Sigmoid colon (tissue), 7 donors: ENCODE results near the gene PARD3. TPM values are rescaled to one million over a fixed set of nuclear protein-coding genes. Genes with fewer than 3 reads are reported as not detected.

Source experiments
- DNase-seq: peaks from one replicate; pipeline ENCODE4 v3.0.0-alpha.2; 2019
- H3K27ac ChIP-seq, 4 donors: fragments of 200-600 bp; sonication (generic); one replicate each; pipeline ENCODE4 v1.5.1; 2016 to 2019; ENCODE audit warnings: mild to moderate bottlenecking in 1 of 4
- H3K27me3 ChIP-seq, 3 donors: fragments of 200-600 bp; sonication (generic); one replicate each; pipeline ENCODE4 v1.5.1; 2019; ENCODE audit warnings: mild to moderate bottlenecking in 1 of 3
- H3K36me3 ChIP-seq, 4 donors: fragments of 200-600 bp; sonication (generic); one replicate each; pipeline ENCODE4 v1.5.1; 2016 to 2019
- H3K4me1 ChIP-seq, 4 donors: fragments of 200-600 bp; sonication (generic); one replicate each; pipeline ENCODE4 v1.5.1; 2017 to 2019
- H3K4me3 ChIP-seq, 4 donors: fragments of 200-600 bp; sonication (generic); one replicate each; pipeline ENCODE4 v1.5.1; 2017 to 2019; ENCODE audit warnings: mild to moderate bottlenecking in 2 of 4, moderate library complexity in 1 of 4
- H3K9me3 ChIP-seq, 4 donors: fragments of 200-600 bp in 3 of 4; sonication (generic) in 3 of 4; one replicate each; pipeline versions ENCODE4 v1.5.1 to v1.6.1; 2013 to 2019
- CTCF ChIP-seq, 4 experiments: fragments of 450-650 bp in 3 of 4; fragments of 200-600 bp in 1 of 4; IDR thresholded peaks; one replicate each; pipeline ENCODE4 v1.5.1; 2016 to 2019; ENCODE audit warnings: antibody characterized with exemption in 4 of 4, mild to moderate bottlenecking in 3 of 4, moderate library complexity in 2 of 4
- EP300 ChIP-seq, 4 donors: sonication (generic); formaldehyde crosslinking; IDR thresholded peaks; one replicate each; pipeline ENCODE4 v1.6.1; 2017; ENCODE audit warnings: antibody characterized with exemption in 4 of 4
- POLR2A ChIP-seq, 2 donors: fragments of 450-650 bp; IDR thresholded peaks; one replicate each; pipeline ENCODE4 v1.6.1; 2016; ENCODE audit warnings: antibody characterized with exemption in 2 of 2, mild to moderate bottlenecking in 2 of 2, moderate library complexity in 2 of 2
- POLR2AphosphoS5 ChIP-seq, 4 donors: sonication (generic); formaldehyde crosslinking; IDR thresholded peaks; one replicate each; pipeline ENCODE4 v1.6.1; 2017; ENCODE audit warnings: antibody characterized with exemption in 4 of 4
- WGBS, 2 donors: extraction: QIAGEN DNeasy Blood & Tissue Kit; methylation state at CpG; one replicate each; pipeline ENCODE4 v1.1.7; 2013; 5-methylcytosine and 5-hydroxymethylcytosine counted together
- intact Hi-C: fragments of 100-400 bp; cut with DNase I; formaldehyde crosslinking; loops from one replicate; pipeline ENCODE4 v1.15.1; 2023
- polyA plus RNA-seq, 3 donors: library from polyadenylated mRNA; stranded (reverse); fragments of 200-250 nt; gene quantifications; one replicate each; pipeline ENCODE4 v1.2.3, GENCODE V29; 2013
- total RNA-seq, 4 donors: library from RNA; depleted of rRNA; stranded (reverse); fragments of >200 nt; gene quantifications; one replicate each; pipeline ENCODE4 v1.1.0, GENCODE V29; 2016
- donor health status: healthy with polysubstance abuse.
- donor health status: Bipolar disorder and iron deficiency.
- donor health status: healthy.

The PARD3 gene
- total and polyA plus RNA-seq, 7 donors = 17.5 to 96.4 (median 75.9) TPM

GRCh38 chr10:34333513-34333912 is 481.6 kb downstream of the PARD3 start:
- H3K9me3 ChIP-seq = no peaks in the 10 kb centered on the region
- WGBS, 2 donors = 66 to 88% methylated on average over 2 of the region's 2 CpGs
- no peak for DNase-seq
- H3K36me3 ChIP-seq = peaks cover 0 to 20% (median 2%) of the 10 kb centered on the region in 4 donors
- no peaks in the 10 kb centered on the region for H3K4me1 ChIP-seq
- H3K27ac ChIP-seq = no peak overlapping the region
- H3K4me3 ChIP-seq = no peak overlapping the region
- no peaks in the 10 kb centered on the region for H3K27me3 ChIP-seq
- TF ChIP-seq EP300 (IDR thresholded peaks at IDR 0.05) (no peak), POLR2A (IDR thresholded peaks at IDR 0.05) (no peak), CTCF (IDR thresholded peaks at IDR 0.05) (no peak), POLR2AphosphoS5 (IDR thresholded peaks at IDR 0.05) (no peak)
- intact Hi-C loops = no loop called here

DNA sequence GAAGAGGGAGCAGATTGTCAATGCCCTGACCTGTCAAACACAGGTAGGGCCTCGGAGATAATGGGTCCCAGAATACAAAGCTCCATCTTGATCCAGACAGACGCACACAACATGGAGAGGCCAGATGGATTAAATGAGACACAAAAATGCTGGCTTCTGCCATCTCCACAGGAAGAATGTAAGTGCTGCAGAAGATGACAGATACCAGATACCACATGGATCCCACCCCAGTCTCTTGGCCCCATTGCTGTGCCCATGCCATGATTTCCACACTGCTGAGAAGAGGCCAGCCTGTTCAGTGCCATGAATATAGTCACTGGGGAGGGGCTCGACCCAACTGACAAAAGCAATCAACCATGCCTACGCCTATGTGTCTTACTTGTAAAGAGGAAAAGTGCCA is 487.9 kb downstream of the PARD3 start:
- H3K27ac ChIP-seq = no peak overlapping the region
- TF ChIP-seq POLR2A (IDR thresholded peaks at IDR 0.05) (no peak), POLR2AphosphoS5 (IDR thresholded peaks at IDR 0.05) (no peak), EP300 (IDR thresholded peaks at IDR 0.05) (no peak), CTCF (IDR thresholded peaks at IDR 0.05) (no peak)
- H3K27me3 ChIP-seq = no peaks in the 10 kb centered on the region
- peaks cover 0 to 13% (median 4%) of the 10 kb centered on the region in 4 donors for H3K4me1 ChIP-seq
- H3K9me3 ChIP-seq = no peaks in the 10 kb centered on the region
- H3K4me3 ChIP-seq = no peak overlapping the region
- WGBS, 2 donors = 89 to 92% methylated on average over 4 of the region's 4 CpGs
- H3K36me3 ChIP-seq = peaks cover 0 to 16% (median 7%) of the 10 kb centered on the region in 4 donors
- no peak for DNase-seq
- intact Hi-C loops = no loop called here

DNA sequence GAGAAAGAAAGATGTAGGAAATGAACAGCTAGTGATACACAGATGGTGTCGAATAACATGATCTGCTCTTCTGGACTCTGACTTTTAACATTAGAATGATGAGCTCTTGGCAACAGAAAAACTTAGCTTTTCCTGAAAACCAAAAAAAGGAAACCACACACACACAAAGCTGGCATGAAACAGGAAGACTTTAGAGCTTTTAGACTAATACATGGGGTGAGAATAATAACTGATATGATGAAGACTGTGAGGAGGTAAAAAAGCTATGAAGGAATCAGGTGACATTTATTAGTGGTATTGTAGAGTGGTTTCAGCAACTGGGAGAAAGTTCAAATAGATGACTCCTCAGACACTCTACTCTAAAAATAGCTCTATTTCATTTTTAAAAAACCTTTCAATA is 491.9 kb downstream of the PARD3 start:
- no peak for DNase-seq
- intact Hi-C loops = no loop called here
- no peaks in the 10 kb centered on the region for H3K9me3 ChIP-seq
- H3K4me3 ChIP-seq = no peak overlapping the region
- no peaks in the 10 kb centered on the region for H3K27me3 ChIP-seq
- TF ChIP-seq CTCF (IDR thresholded peaks at IDR 0.05) = no peak
- no peak for TF ChIP-seq POLR2AphosphoS5 (IDR thresholded peaks at IDR 0.05)
- TF ChIP-seq EP300 (IDR thresholded peaks at IDR 0.05) = no peak
- TF ChIP-seq POLR2A (IDR thresholded peaks at IDR 0.05) = no peak
- 22 to 80% methylated on average over 1 of the region's 1 CpG for WGBS, 2 donors
- peaks cover 0 to 10% (median 3%) of the 10 kb centered on the region in 4 donors for H3K36me3 ChIP-seq
- no peak overlapping the region for H3K27ac ChIP-seq
- H3K4me1 ChIP-seq = peaks cover 0 to 28% (median 16%) of the 10 kb centered on the region in 4 donors

DNA sequence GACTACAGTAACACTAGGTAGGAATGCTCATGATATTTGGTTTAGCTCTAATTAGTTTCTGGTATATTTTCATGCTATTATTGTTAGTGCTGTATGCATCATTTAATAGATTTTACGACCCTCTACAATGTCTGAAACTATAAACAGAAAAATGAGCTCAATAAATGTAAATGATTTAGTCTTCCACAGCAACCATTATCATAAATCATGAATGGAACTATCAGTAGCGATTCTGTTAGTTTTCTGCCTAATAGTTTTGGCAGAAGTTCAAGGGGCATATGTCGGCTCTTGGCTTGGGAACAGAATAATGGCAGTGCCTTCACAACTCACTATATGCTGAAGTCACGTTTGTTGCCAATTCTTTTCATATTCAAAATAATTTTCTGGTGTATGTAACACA is 494.8 kb downstream of the PARD3 start:
- WGBS, 2 donors = 20 to 60% methylated on average over 4 of the region's 4 CpGs
- TF ChIP-seq EP300 (IDR thresholded peaks at IDR 0.05) (no peak), CTCF (IDR thresholded peaks at IDR 0.05) (no peak), POLR2A (IDR thresholded peaks at IDR 0.05) (no peak), POLR2AphosphoS5 (IDR thresholded peaks at IDR 0.05) (no peak)

More for the DNA sequence above, 494.8 kb downstream of the PARD3 start:
- H3K27ac ChIP-seq = peak overlapping the region in 1 of 4 donors; percentile 34
- peaks cover 0 to 21% (median 16%) of the 10 kb centered on the region in 4 donors for H3K4me1 ChIP-seq
- H3K9me3 ChIP-seq = no peaks in the 10 kb centered on the region
- intact Hi-C loops = no loop called here
- no peaks in the 10 kb centered on the region for H3K27me3 ChIP-seq
- H3K4me3 ChIP-seq = no peak overlapping the region
- H3K36me3 ChIP-seq = peaks cover 0 to 12% (median 3%) of the 10 kb centered on the region in 4 donors
- no peak for DNase-seq
